ENCODE data around the gene AGER. TPM values are rescaled to one million over a fixed set of nuclear protein-coding genes. Genes with fewer than 3 reads are reported as not detected.

AGER gene
- total RNA-seq, 1 experiment from 2014 or later: 14.3 TPM

- Mint-ChIP-seq H3K27ac (no peak overlapping the region), H3K36me3 (ENCODE audit: insufficient read depth in 1 of 3, low read depth in 3 of 3) (peaks cover 46 to 81% (median 65%) of the 10 kb centered on the region in 3 experiments)
- no peak overlapping the region for H2AFZ ChIP-seq (ENCODE audit: low read length)
Measured at GRCh38 chr6:32166411-32167061, 17.5 kb downstream of the AGER start.

More at GRCh38 chr6:32166411-32167061, 17.5 kb downstream of the AGER start:
- H3T11ph ChIP-seq (ENCODE audit: low read length): no peak overlapping the region
- H2BK120ac ChIP-seq (ENCODE audit: low read depth, low read length, poor library complexity, severe bottlenecking): no peak overlapping the region
- no peak overlapping the region for H3K56ac ChIP-seq (ENCODE audit: insufficient read length, low read depth, low read length)
- H3K23ac ChIP-seq (ENCODE audit: insufficient read length, low read depth, low read length): no peak overlapping the region
- H3K27ac ChIP-seq (ENCODE audit: insufficient read length, low read depth, low read length): no peak overlapping the region
- no peaks in the 10 kb centered on the region for H3K9me3 ChIP-seq (ENCODE audit: control insufficient read depth, low read depth, low read length)
- H4K8ac ChIP-seq (replicated peaks; ENCODE audit: insufficient read length, low read depth, low read length): no peak overlapping the region
- peaks cover 2% of the 10 kb centered on the region for H4K20me1 ChIP-seq (ENCODE audit: control insufficient read depth, insufficient read depth, insufficient read length)
- no peaks in the 10 kb centered on the region for H3K9me3 Mint-ChIP-seq
- H4K91ac ChIP-seq (ENCODE audit: insufficient read length, low read depth, low read length): no peak overlapping the region
- no peak overlapping the region for H2AK5ac ChIP-seq (ENCODE audit: insufficient read length, low read length)
- H2BK5ac ChIP-seq (ENCODE audit: insufficient read length, low read length): no peak overlapping the region
- no peaks in the 10 kb centered on the region for H3K27me3 ChIP-seq (ENCODE audit: insufficient read depth, low read length)
- H3K4ac ChIP-seq (ENCODE audit: low read depth, low read length): no peak overlapping the region
- H2BK12ac ChIP-seq (ENCODE audit: insufficient read length, low read depth, low read length): no peak overlapping the region
- no peaks in the 10 kb centered on the region for H3K79me1 ChIP-seq (ENCODE audit: insufficient read depth, low read depth, low read length, poor library complexity, severe bottlenecking)
- no CpG with 5 or more reads among the region's 30 CpGs for WGBS (ENCODE audit: extremely low coverage, insufficient read length, low lambda C conversion rate)
- H3K18ac ChIP-seq (ENCODE audit: insufficient read length, low read depth, low read length): no peak overlapping the region
- no peak overlapping the region for H3K9ac ChIP-seq (ENCODE audit: extremely low read depth, insufficient read length, low read length)
- 0 out of 5 replicates have a peak overlapping the region, but pooled peaks of 1 of the 2 experiments have one; percentile 14 for H3K4me3 Mint-ChIP-seq
- no peak overlapping the region for H3K4me2 ChIP-seq (ENCODE audit: insufficient read depth, insufficient read length, low read length)
- no peaks in the 10 kb centered on the region; the same call in 1 of the 2 replicates for H3K27me3 Mint-ChIP-seq (ENCODE audit: low read depth)
- DNase-seq: peak; percentile 91
- no peaks in the 10 kb centered on the region for H3K4me1 ChIP-seq (ENCODE audit: insufficient read depth, low read length)
- TF ChIP-seq CTCF (conservative IDR thresholded peaks at IDR 0.05): peak; percentile 57
- H3K79me2 ChIP-seq (ENCODE audit: insufficient read depth, low read length): no peaks in the 10 kb centered on the region
- H2BK20ac ChIP-seq (ENCODE audit: low read depth, low read length, poor library complexity, severe bottlenecking): no peak overlapping the region
- H3K23me2 ChIP-seq (ENCODE audit: insufficient read length, low read depth, low read length, poor library complexity, severe bottlenecking): no peaks in the 10 kb centered on the region
- peaks cover 3 to 23% of the 10 kb centered on the region in 2 experiments; a peak in 2 of 4 replicates for H3K4me1 Mint-ChIP-seq
- no peak overlapping the region for H3K14ac ChIP-seq (ENCODE audit: insufficient read depth, low read length)
- H4K5ac ChIP-seq (ENCODE audit: insufficient read length, low read depth, low read length): no peak overlapping the region
- H2BK15ac ChIP-seq (ENCODE audit: low read depth, low read length): no peak overlapping the region
